Measurements from ENCODE around the gene AP4S1. TPM values are rescaled to one million over a fixed set of nuclear protein-coding genes. Genes with fewer than 3 reads are reported as not detected.
A peak's percentile ranks its signal among the peaks of the same experiment; 100 is the strongest.

Gene AP4S1
- total RNA-seq, 1 experiment from 2014 or later: 3.3 TPM

GRCh38 chr14:31026450-31027235, 1.2 kb downstream of the AP4S1 start:
- in situ Hi-C loops (cut with HindIII; ENCODE audit: low pct_unique_long_range_greater_than_20kb, low sequenced_read_pairs): no loop called here
- no TSS peak for BruUV-seq (replicated peaks)
- DNase-seq (ENCODE audit: low read depth, low spot score) (peak; percentile 84), ATAC-seq (peak; percentile 97)
- Histone ChIP-seq H3K4me3 (ENCODE audit: low read depth in 2 of 2, low read length in 2 of 2) (peak overlapping the region; percentile 83 to 89), H3K27ac (ENCODE audit: low read length) (peak overlapping the region; percentile 94), H3K9me3 (ENCODE audit: control insufficient read depth, insufficient read depth, low read depth, low read length) (no peaks in the 10 kb centered on the region), H3K4me1 (ENCODE audit: control insufficient read depth, insufficient read depth, low read length) (peaks cover 7% of the 10 kb centered on the region; the same call in 1 of the 2 replicates), H3K36me3 (ENCODE audit: control insufficient read depth, insufficient read depth, low read length) (peaks cover 6% of the 10 kb centered on the region), H3K27me3 (ENCODE audit: control insufficient read depth, insufficient read depth, low read length) (no peaks in the 10 kb centered on the region)
- POLR2A ChIA-PET: interaction anchor here (0.6 to 0.7 kb wide), 2 partner anchors 12 to 48 kb away, joined by 6 to 8 read pairs; no protein-coding TSS in a partner anchor
- CTCF ChIA-PET: no interaction called here
- intact Hi-C loops (cut with micrococcal nuclease; ENCODE audit: unreplicated experiment): no loop called here
- peak; percentile 75 for TF ChIP-seq TCF7L2 (IDR thresholded peaks at IDR 0.05; ENCODE audit: low read depth, low read length)
- TF ChIP-seq REST (IDR thresholded peaks at IDR 0.05; ENCODE audit: insufficient read depth in 1 of 2, low read depth in 2 of 2, low read length in 1 of 2): no peak
- peak; percentile 79; the same call in 1 of the 2 replicates for TF ChIP-seq SIN3A (IDR thresholded peaks at IDR 0.05; ENCODE audit: borderline replicate concordance, insufficient read depth, low read depth, low read length)
- no peak for TF ChIP-seq CTCF (IDR thresholded peaks at IDR 0.05)
- TF ChIP-seq POLR2AphosphoS5 (IDR thresholded peaks at IDR 0.05; ENCODE audit: low read depth, low read length): peak; percentile 79

GRCh38 chr14:31027847-31028246, 2.4 kb downstream of the AP4S1 start:
- in situ Hi-C loops (cut with HindIII; ENCODE audit: low pct_unique_long_range_greater_than_20kb, low sequenced_read_pairs) (no loop called here), intact Hi-C loops (cut with micrococcal nuclease; ENCODE audit: unreplicated experiment) (no loop called here)
- peaks cover 6% of the 10 kb centered on the region for H3K36me3 ChIP-seq (ENCODE audit: control insufficient read depth, insufficient read depth, low read length)
- DNase-seq (ENCODE audit: low read depth, low spot score) (no peak), ATAC-seq (no peak)
- ChIA-PET POLR2A (no interaction called here), CTCF (no interaction called here)
- peaks cover 7% of the 10 kb centered on the region; the same call in 1 of the 2 replicates for H3K4me1 ChIP-seq (ENCODE audit: control insufficient read depth, insufficient read depth, low read length)
- TF ChIP-seq POLR2AphosphoS5 (IDR thresholded peaks at IDR 0.05; ENCODE audit: low read depth, low read length) (no peak), CTCF (IDR thresholded peaks at IDR 0.05) (no peak), REST (IDR thresholded peaks at IDR 0.05; ENCODE audit: insufficient read depth in 1 of 2, low read depth in 2 of 2, low read length in 1 of 2) (no peak), TCF7L2 (IDR thresholded peaks at IDR 0.05; ENCODE audit: low read depth, low read length) (no peak), SIN3A (IDR thresholded peaks at IDR 0.05; ENCODE audit: borderline replicate concordance, insufficient read depth, low read depth, low read length) (no peak)
- no TSS peak for BruUV-seq (replicated peaks)
- H3K27ac ChIP-seq (ENCODE audit: low read length): peak overlapping the region; percentile 94; the same call in 1 of the 2 replicates
- no peaks in the 10 kb centered on the region for H3K9me3 ChIP-seq (ENCODE audit: control insufficient read depth, insufficient read depth, low read depth, low read length)
- H3K4me3 ChIP-seq (ENCODE audit: low read depth in 2 of 2, low read length in 2 of 2): peak overlapping the region in 1 of 2 experiments; percentile 89; a peak in 2 of 4 replicates
- no peaks in the 10 kb centered on the region for H3K27me3 ChIP-seq (ENCODE audit: control insufficient read depth, insufficient read depth, low read length)

Measured in Panc1 (cell line).